GM23338 (cell line): ENCODE results near the gene HPRT1. TPM values are rescaled to one million over a fixed set of nuclear protein-coding genes. Genes with fewer than 3 reads are reported as not detected.

Experiments used
- ATAC-seq: fragments of 200-7000 bp; cut with Tn5 transposase; 3 replicates; pipeline ENCODE4 v1.9.1; 2020
- DNase-seq: peaks from one replicate; pipeline ENCODE4 v3.0.0-alpha.2; 2015; ENCODE audit warnings: low spot score
- H2AFZ ChIP-seq: fragments of 200-600 bp; sonication (generic); 2 replicates; pipeline ENCODE4 v1.8.0; 2016; ENCODE audit warnings: antibody characterized with exemption, mild to moderate bottlenecking, moderate library complexity
- H3F3A ChIP-seq: fragments of 200-600 bp; sonication (generic); replicated peaks from 2 replicates; pipeline ENCODE4 v1.8.0; 2017; ENCODE audit warnings: antibody characterized with exemption, mixed run types, low read depth
- H3K27ac ChIP-seq: fragments of 200-600 bp; sonication (generic); 2 replicates; pipeline ENCODE4 v1.6.1; 2016; ENCODE audit warnings: low read depth
- H3K27me3 ChIP-seq: fragments of 200-600 bp; sonication (generic); 2 replicates; pipeline ENCODE4 v1.8.0; 2016; ENCODE audit warnings: mild to moderate bottlenecking, mixed run types, moderate library complexity; ENCODE audit not compliant: insufficient read depth
- H3K36me3 ChIP-seq: fragments of 200-600 bp; sonication (generic); 2 replicates; pipeline ENCODE4 v1.8.0; 2016; ENCODE audit warnings: mild to moderate bottlenecking; ENCODE audit not compliant: insufficient read depth
- H3K4me1 ChIP-seq: fragments of 200-600 bp; sonication (generic); 2 replicates; pipeline ENCODE4 v1.8.0; 2016; ENCODE audit warnings: mild to moderate bottlenecking, moderate library complexity; ENCODE audit not compliant: insufficient read depth
- H3K4me2 ChIP-seq: fragments of 200-600 bp; sonication (generic); 2 replicates; pipeline ENCODE4 v1.7.1; 2017; ENCODE audit warnings: mixed run types
- H3K4me3 ChIP-seq: fragments of 200-600 bp; sonication (generic); 2 replicates; pipeline ENCODE4 v1.6.1; 2016; ENCODE audit warnings: mixed run types
- H3K79me2 ChIP-seq: fragments of 200-600 bp; sonication (generic); replicated peaks from 2 replicates; pipeline ENCODE4 v1.8.0; 2017; ENCODE audit warnings: mild to moderate bottlenecking; ENCODE audit not compliant: insufficient read depth
- H3K9me2 ChIP-seq: fragments of 200-600 bp; sonication (generic); 2 replicates; pipeline ENCODE4 v1.8.0; 2017; ENCODE audit not compliant: insufficient read depth
- H4K20me1 ChIP-seq: fragments of 200-600 bp; sonication (generic); replicated peaks from 2 replicates; pipeline ENCODE4 v1.8.0; 2017; ENCODE audit warnings: mild to moderate bottlenecking; ENCODE audit not compliant: insufficient read depth
- H3K27ac Mint-ChIP-seq: 2 replicates; pipeline ENCODE4 v1.8.0; 2020; ENCODE audit warnings: inconsistent platforms, mild to moderate bottlenecking, moderate library complexity, mixed read lengths
- H3K27me3 Mint-ChIP-seq: 3 replicates; pipeline ENCODE4 v1.8.0; 2022; ENCODE audit warnings: low read depth, mild to moderate bottlenecking, moderate library complexity, mixed read lengths, inconsistent platforms; ENCODE audit not compliant: insufficient read depth, poor library complexity
- H3K36me3 Mint-ChIP-seq: 3 replicates; pipeline ENCODE4 v1.8.0; 2021; ENCODE audit warnings: low read depth, mild to moderate bottlenecking, inconsistent platforms, moderate library complexity, mixed read lengths
- H3K4me1 Mint-ChIP-seq: 3 replicates; pipeline ENCODE4 v1.8.0; 2020; ENCODE audit warnings: mild to moderate bottlenecking, inconsistent platforms, mixed read lengths
- H3K4me3 Mint-ChIP-seq: 3 replicates; pipeline ENCODE4 v1.8.0; 2021; ENCODE audit warnings: moderate library complexity, mild to moderate bottlenecking, inconsistent platforms, mixed read lengths
- H3K9me3 Mint-ChIP-seq: 3 replicates; pipeline ENCODE4 v1.8.0; 2020; ENCODE audit warnings: moderate library complexity, mild to moderate bottlenecking, inconsistent platforms, mixed read lengths
- EZH2phosphoT487 ChIP-seq: fragments of 200-600 bp; sonication (generic); IDR thresholded peaks from one replicate; pipeline ENCODE4 v1.8.1; 2018; ENCODE audit warnings: antibody characterized with exemption; ENCODE audit not compliant: unreplicated experiment
- NANOG ChIP-seq: IDR thresholded peaks from 2 replicates; pipeline ENCODE4 v1.6.1; 2016; ENCODE audit warnings: antibody characterized with exemption, borderline replicate concordance
- POLR2AphosphoS5 ChIP-seq: IDR thresholded peaks from 2 replicates; pipeline ENCODE4 v1.6.1; 2016; ENCODE audit warnings: antibody characterized with exemption, low read depth
- STAT1 ChIP-seq: IDR thresholded peaks from one replicate; pipeline ENCODE4 v1.6.1; 2016; ENCODE audit warnings: antibody characterized with exemption; ENCODE audit not compliant: unreplicated experiment
- ZNF462 ChIP-seq: fragments of 250-450 bp; sonication (Bioruptor Pico); IDR thresholded peaks from 2 replicates; pipeline ENCODE4 v1.5.0; 2020; ENCODE audit warnings: mild to moderate bottlenecking, moderate library complexity
- polyA plus RNA-seq: library from polyadenylated mRNA; unstranded; fragments of >200 nt; fragmentation: Nextera tagmentation; extraction: Ambion mirVana; gene quantifications from 2 replicates; pipeline ENCODE4 v1.2.1, GENCODE V29; 2016
- total RNA-seq: library from RNA; depleted of rRNA; stranded (reverse); fragments of >200 nt; shearing (Covaris generic); gene quantifications from 2 replicates; pipeline ENCODE4 v1.2.3, GENCODE V29; 2014
- TF ChIP-seq, protein P1 (sequence below): IDR thresholded peaks from 2 replicates; pipeline ENCODE4 v1.6.1; 2016; ENCODE audit warnings: antibody characterized with exemption
- TF ChIP-seq, protein P2 (sequence below), 2 experiments: fragments of 200-600 bp in 1 of 2; sonication (generic) in 1 of 2; conservative IDR thresholded peaks; 2 replicates each; pipeline versions ENCODE4 v1.5.1 to v1.6.1; 2016 to 2017; ENCODE audit warnings: antibody characterized with exemption in 2 of 2, low read depth in 2 of 2, mild to moderate bottlenecking in 2 of 2, moderate library complexity in 1 of 2
- TF ChIP-seq, protein P3 (sequence below): IDR thresholded peaks from one replicate; pipeline ENCODE4 v1.6.1; 2018; ENCODE audit warnings: antibody characterized with exemption; ENCODE audit not compliant: unreplicated experiment

Gene HPRT1
- total and polyA plus RNA-seq, 2 experiments from 2014 or later = 27.0 to 79.4 TPM

DNA sequence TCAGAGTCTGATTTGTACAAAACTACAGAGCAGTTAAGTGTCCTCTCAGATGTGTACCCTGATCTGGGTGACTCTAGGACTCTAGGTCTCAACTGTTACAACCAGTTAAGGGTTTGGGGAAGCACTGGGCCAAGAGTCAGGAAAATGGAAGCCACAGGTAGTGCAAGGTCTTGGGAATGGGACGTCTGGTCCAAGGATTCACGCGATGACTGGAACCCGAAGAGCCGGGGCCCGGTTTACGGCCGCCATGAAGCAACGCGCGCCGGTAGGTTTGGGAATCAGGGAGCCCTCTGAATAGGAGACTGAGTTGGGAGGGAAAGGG lies 321 bp upstream of the HPRT1 start:
- H3K9me2 ChIP-seq = no peaks in the 10 kb centered on the region
- H3K79me2 ChIP-seq = peaks cover 41% of the 10 kb centered on the region
- H3K4me1 Mint-ChIP-seq = no peaks in the 10 kb centered on the region
- peak overlapping the region; percentile 75 for H3K4me3 Mint-ChIP-seq
- H3K27me3 ChIP-seq = no peaks in the 10 kb centered on the region
- ATAC-seq (no peak; the same call in 2 of the 3 replicates), DNase-seq (no peak)
- H3K27ac Mint-ChIP-seq = peak overlapping the region; percentile 87
- peak overlapping the region; percentile 79 for H3K4me2 ChIP-seq
- no peaks in the 10 kb centered on the region for H3K36me3 ChIP-seq
- H3K36me3 Mint-ChIP-seq = peaks cover 2% of the 10 kb centered on the region; the same call in 1 of the 3 replicates
- no peaks in the 10 kb centered on the region for H3F3A ChIP-seq
- H3K27me3 Mint-ChIP-seq = no peaks in the 10 kb centered on the region
- no peak for TF ChIP-seq ZNF462
- no peak for TF ChIP-seq POLR2AphosphoS5
- TF ChIP-seq, protein P1, sequence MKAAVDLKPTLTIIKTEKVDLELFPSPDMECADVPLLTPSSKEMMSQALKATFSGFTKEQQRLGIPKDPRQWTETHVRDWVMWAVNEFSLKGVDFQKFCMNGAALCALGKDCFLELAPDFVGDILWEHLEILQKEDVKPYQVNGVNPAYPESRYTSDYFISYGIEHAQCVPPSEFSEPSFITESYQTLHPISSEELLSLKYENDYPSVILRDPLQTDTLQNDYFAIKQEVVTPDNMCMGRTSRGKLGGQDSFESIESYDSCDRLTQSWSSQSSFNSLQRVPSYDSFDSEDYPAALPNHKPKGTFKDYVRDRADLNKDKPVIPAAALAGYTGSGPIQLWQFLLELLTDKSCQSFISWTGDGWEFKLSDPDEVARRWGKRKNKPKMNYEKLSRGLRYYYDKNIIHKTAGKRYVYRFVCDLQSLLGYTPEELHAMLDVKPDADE = no peak
- peak overlapping the region; percentile 88 for H3K27ac ChIP-seq
- H4K20me1 ChIP-seq = no peaks in the 10 kb centered on the region; the same call in 1 of the 2 replicates
- no peaks in the 10 kb centered on the region; the same call in 1 of the 2 replicates for H3K4me1 ChIP-seq
- peak overlapping the region; percentile 70 for H3K4me3 ChIP-seq
- H3K9me3 Mint-ChIP-seq = no peaks in the 10 kb centered on the region
- peak overlapping the region; percentile 91; the same call in 1 of the 2 replicates for H2AFZ ChIP-seq

DNA sequence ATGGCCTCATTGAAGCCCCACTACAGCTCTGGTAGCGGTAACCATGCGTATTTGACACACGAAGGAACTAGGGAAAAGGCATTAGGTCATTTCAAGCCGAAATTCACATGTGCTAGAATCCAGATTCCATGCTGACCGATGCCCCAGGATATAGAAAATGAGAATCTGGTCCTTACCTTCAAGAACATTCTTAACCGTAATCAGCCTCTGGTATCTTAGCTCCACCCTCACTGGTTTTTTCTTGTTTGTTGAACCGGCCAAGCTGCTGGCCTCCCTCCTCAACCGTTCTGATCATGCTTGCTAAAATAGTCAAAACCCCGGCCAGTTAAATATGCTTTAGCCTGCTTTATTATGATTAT lies 876 bp downstream of the HPRT1 start:
- Histone ChIP-seq H3K36me3 (no peaks in the 10 kb centered on the region), H3K9me2 (no peaks in the 10 kb centered on the region), H3K27ac (no peak overlapping the region), H3K4me1 (no peaks in the 10 kb centered on the region; the same call in 1 of the 2 replicates), H3K79me2 (peaks cover 53% of the 10 kb centered on the region), H3F3A (no peaks in the 10 kb centered on the region), H4K20me1 (peaks cover 7% of the 10 kb centered on the region), H3K4me3 (peak overlapping the region; percentile 70), H2AFZ (no peak overlapping the region), H3K4me2 (peak overlapping the region; percentile 76), H3K27me3 (no peaks in the 10 kb centered on the region)
- Mint-ChIP-seq H3K9me3 (no peaks in the 10 kb centered on the region), H3K27ac (no peak overlapping the region; the same call in 1 of the 2 replicates), H3K27me3 (no peaks in the 10 kb centered on the region), H3K36me3 (peaks cover 5% of the 10 kb centered on the region; the same call in 1 of the 3 replicates), H3K4me3 (peak overlapping the region; percentile 86), H3K4me1 (no peaks in the 10 kb centered on the region)
- DNase-seq (peak; percentile 17), ATAC-seq (peak; percentile 15)
- TF ChIP-seq STAT1 = no peak
- TF ChIP-seq EZH2phosphoT487 = no peak
- TF ChIP-seq, protein P2, sequence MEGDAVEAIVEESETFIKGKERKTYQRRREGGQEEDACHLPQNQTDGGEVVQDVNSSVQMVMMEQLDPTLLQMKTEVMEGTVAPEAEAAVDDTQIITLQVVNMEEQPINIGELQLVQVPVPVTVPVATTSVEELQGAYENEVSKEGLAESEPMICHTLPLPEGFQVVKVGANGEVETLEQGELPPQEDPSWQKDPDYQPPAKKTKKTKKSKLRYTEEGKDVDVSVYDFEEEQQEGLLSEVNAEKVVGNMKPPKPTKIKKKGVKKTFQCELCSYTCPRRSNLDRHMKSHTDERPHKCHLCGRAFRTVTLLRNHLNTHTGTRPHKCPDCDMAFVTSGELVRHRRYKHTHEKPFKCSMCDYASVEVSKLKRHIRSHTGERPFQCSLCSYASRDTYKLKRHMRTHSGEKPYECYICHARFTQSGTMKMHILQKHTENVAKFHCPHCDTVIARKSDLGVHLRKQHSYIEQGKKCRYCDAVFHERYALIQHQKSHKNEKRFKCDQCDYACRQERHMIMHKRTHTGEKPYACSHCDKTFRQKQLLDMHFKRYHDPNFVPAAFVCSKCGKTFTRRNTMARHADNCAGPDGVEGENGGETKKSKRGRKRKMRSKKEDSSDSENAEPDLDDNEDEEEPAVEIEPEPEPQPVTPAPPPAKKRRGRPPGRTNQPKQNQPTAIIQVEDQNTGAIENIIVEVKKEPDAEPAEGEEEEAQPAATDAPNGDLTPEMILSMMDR (conservative IDR thresholded peaks at IDR 0.05; ENCODE audit: low read depth in 2 of 2) = no peak
- TF ChIP-seq, protein P3, sequence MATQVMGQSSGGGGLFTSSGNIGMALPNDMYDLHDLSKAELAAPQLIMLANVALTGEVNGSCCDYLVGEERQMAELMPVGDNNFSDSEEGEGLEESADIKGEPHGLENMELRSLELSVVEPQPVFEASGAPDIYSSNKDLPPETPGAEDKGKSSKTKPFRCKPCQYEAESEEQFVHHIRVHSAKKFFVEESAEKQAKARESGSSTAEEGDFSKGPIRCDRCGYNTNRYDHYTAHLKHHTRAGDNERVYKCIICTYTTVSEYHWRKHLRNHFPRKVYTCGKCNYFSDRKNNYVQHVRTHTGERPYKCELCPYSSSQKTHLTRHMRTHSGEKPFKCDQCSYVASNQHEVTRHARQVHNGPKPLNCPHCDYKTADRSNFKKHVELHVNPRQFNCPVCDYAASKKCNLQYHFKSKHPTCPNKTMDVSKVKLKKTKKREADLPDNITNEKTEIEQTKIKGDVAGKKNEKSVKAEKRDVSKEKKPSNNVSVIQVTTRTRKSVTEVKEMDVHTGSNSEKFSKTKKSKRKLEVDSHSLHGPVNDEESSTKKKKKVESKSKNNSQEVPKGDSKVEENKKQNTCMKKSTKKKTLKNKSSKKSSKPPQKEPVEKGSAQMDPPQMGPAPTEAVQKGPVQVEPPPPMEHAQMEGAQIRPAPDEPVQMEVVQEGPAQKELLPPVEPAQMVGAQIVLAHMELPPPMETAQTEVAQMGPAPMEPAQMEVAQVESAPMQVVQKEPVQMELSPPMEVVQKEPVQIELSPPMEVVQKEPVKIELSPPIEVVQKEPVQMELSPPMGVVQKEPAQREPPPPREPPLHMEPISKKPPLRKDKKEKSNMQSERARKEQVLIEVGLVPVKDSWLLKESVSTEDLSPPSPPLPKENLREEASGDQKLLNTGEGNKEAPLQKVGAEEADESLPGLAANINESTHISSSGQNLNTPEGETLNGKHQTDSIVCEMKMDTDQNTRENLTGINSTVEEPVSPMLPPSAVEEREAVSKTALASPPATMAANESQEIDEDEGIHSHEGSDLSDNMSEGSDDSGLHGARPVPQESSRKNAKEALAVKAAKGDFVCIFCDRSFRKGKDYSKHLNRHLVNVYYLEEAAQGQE = no peak
- TF ChIP-seq, protein P1 = no peak
- TF ChIP-seq NANOG = no peak
